ENCODE results near the gene POLA1. TPM values are rescaled to one million over a fixed set of nuclear protein-coding genes. Genes with fewer than 3 reads are reported as not detected.

Gene POLA1
- total RNA-seq, 1 donor from 2014 or later = 7.4 TPM

- FAIRE-seq (no peak), DNase-seq (ENCODE audit: low read depth) (no peak)
- TF ChIP-seq, protein P1, sequence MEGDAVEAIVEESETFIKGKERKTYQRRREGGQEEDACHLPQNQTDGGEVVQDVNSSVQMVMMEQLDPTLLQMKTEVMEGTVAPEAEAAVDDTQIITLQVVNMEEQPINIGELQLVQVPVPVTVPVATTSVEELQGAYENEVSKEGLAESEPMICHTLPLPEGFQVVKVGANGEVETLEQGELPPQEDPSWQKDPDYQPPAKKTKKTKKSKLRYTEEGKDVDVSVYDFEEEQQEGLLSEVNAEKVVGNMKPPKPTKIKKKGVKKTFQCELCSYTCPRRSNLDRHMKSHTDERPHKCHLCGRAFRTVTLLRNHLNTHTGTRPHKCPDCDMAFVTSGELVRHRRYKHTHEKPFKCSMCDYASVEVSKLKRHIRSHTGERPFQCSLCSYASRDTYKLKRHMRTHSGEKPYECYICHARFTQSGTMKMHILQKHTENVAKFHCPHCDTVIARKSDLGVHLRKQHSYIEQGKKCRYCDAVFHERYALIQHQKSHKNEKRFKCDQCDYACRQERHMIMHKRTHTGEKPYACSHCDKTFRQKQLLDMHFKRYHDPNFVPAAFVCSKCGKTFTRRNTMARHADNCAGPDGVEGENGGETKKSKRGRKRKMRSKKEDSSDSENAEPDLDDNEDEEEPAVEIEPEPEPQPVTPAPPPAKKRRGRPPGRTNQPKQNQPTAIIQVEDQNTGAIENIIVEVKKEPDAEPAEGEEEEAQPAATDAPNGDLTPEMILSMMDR (IDR thresholded peaks at IDR 0.05; ENCODE audit: insufficient read depth, low read length, severe bottlenecking) = no peak
- no peaks in the 10 kb centered on the region for H3K27me3 ChIP-seq (ENCODE audit: control insufficient read depth, insufficient read depth, low read length)
- no peak overlapping the region for H3K4me3 ChIP-seq (ENCODE audit: low read depth, low read length)
- no peaks in the 10 kb centered on the region for H3K36me3 ChIP-seq (ENCODE audit: control insufficient read depth, insufficient read depth, low read length)
Observed at GRCh38 chrX:24982306-24982965, 288.7 kb downstream of the POLA1 start.

- DNase-seq (ENCODE audit: low read depth) = no peak
- Histone ChIP-seq H3K4me3 (ENCODE audit: low read depth, low read length) (no peak overlapping the region), H3K36me3 (ENCODE audit: control insufficient read depth, insufficient read depth, low read length) (no peaks in the 10 kb centered on the region), H3K27me3 (ENCODE audit: control insufficient read depth, insufficient read depth, low read length) (no peaks in the 10 kb centered on the region)
- no peak for FAIRE-seq
- TF ChIP-seq, protein P1 (IDR thresholded peaks at IDR 0.05; ENCODE audit: insufficient read depth, low read length, severe bottlenecking) = no peak
Observed at GRCh38 chrX:24983931-24984330, 290.2 kb downstream of the POLA1 start.

DNA sequence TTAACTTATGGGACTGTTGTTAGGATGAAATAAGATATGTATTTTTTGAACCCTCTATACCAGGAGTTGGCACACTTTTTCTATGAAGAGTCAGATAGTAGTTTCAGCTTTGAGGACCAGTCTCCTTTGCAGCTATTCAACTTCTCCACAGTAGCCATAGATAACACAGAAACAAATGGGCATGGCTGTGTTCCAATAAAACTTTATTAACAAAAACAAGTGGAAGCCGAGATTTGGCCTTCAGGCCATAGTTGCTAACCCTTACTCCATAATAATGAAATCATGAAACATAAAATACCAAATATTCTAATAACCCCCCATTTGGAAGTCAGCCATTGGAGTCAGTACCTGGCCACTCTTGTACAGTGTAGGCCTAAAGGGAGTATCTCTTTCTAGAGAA lies 291.4 kb downstream of the POLA1 start:
- TF ChIP-seq, protein P1 (IDR thresholded peaks at IDR 0.05; ENCODE audit: insufficient read depth, low read length, severe bottlenecking) = no peak

DNA sequence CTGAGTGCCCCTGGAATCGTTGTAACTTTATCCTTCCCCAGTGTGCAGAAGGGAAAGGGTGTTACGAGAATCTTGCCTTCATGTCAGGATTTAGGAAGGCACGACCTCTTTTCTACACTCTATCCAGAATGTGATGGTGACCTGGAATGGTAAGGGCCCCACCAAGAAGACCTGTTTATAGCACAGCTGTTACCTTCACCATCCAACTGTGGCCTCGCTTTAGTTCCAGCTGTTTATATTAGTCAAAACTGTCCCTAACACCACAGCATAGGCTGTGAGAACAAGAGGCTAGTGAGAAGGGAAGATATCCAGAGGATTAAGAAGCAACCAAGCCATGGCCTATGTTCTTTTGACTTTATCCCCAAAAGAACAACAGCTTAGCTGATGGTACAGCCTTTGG lies 294.0 kb downstream of the POLA1 start:
- no peaks in the 10 kb centered on the region for H3K36me3 ChIP-seq (ENCODE audit: control insufficient read depth, insufficient read depth, low read length)
- FAIRE-seq (no peak), DNase-seq (ENCODE audit: low read depth) (no peak)
- TF ChIP-seq, protein P1 (IDR thresholded peaks at IDR 0.05; ENCODE audit: insufficient read depth, low read length, severe bottlenecking) = no peak
- H3K4me3 ChIP-seq (ENCODE audit: low read depth, low read length) = no peak overlapping the region
- H3K27me3 ChIP-seq (ENCODE audit: control insufficient read depth, insufficient read depth, low read length) = no peaks in the 10 kb centered on the region

More for the DNA sequence above, 291.4 kb downstream of the POLA1 start:
- FAIRE-seq (no peak), DNase-seq (ENCODE audit: low read depth) (no peak)
- H3K27me3 ChIP-seq (ENCODE audit: control insufficient read depth, insufficient read depth, low read length) = no peaks in the 10 kb centered on the region
- H3K4me3 ChIP-seq (ENCODE audit: low read depth, low read length) = no peak overlapping the region
- H3K36me3 ChIP-seq (ENCODE audit: control insufficient read depth, insufficient read depth, low read length) = no peaks in the 10 kb centered on the region

DNA sequence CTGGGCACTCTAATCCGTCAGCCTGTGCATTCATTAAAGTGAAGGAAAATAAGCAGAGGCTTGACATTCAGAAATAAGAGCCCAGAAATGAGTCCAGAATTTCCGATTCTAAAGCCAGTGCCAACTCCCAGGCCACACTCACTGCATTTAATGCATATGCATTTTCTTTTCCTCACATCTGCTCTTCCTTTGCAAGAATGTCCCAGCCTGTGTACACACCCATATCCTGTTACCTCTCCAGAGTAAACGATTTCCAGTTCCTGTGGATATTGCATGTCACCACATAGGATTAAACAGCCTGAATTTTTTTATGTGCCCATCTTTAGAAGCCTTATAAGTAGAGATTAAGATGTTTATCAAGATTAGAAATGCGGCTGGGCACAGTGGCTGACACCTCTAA lies 294.6 kb downstream of the POLA1 start:
- DNase-seq (ENCODE audit: low read depth) = no peak
- Histone ChIP-seq H3K36me3 (ENCODE audit: control insufficient read depth, insufficient read depth, low read length) (no peaks in the 10 kb centered on the region), H3K4me3 (ENCODE audit: low read depth, low read length) (no peak overlapping the region), H3K27me3 (ENCODE audit: control insufficient read depth, insufficient read depth, low read length) (no peaks in the 10 kb centered on the region)
- FAIRE-seq = no peak
- TF ChIP-seq, protein P1 (IDR thresholded peaks at IDR 0.05; ENCODE audit: insufficient read depth, low read length, severe bottlenecking) = no peak

- no peak for FAIRE-seq
- no peaks in the 10 kb centered on the region for H3K27me3 ChIP-seq (ENCODE audit: control insufficient read depth, insufficient read depth, low read length)
- TF ChIP-seq, protein P1 (IDR thresholded peaks at IDR 0.05; ENCODE audit: insufficient read depth, low read length, severe bottlenecking) = no peak
- H3K4me3 ChIP-seq (ENCODE audit: low read depth, low read length) = no peak overlapping the region
- H3K36me3 ChIP-seq (ENCODE audit: control insufficient read depth, insufficient read depth, low read length) = no peaks in the 10 kb centered on the region
- no peak for DNase-seq (ENCODE audit: low read depth)
Observed at GRCh38 chrX:24990535-24990934, 296.8 kb downstream of the POLA1 start.
